Mammary epithelial cell (primary cell): ENCODE results near the gene PATJ.

Source experiments
- EZH2 ChIP-seq: IDR thresholded peaks from 2 replicates; pipeline ENCODE4 v1.6.1; 2012; ENCODE audit warnings: low read length, inconsistent platforms, borderline replicate concordance
- TF ChIP-seq, protein P1 (sequence below), 2 donors: IDR thresholded peaks in 1 of 2; conservative IDR thresholded peaks in 1 of 2; 2 replicates each; pipeline ENCODE4 v1.5.1; 2011 to 2012; ENCODE audit warnings: inconsistent platforms in 2 of 2, low read length in 2 of 2, mild to moderate bottlenecking in 2 of 2, control low read depth in 1 of 2, low read depth in 1 of 2; ENCODE audit not compliant: insufficient read depth in 1 of 2; ENCODE audit errors: extremely low read depth in 1 of 2

DNA sequence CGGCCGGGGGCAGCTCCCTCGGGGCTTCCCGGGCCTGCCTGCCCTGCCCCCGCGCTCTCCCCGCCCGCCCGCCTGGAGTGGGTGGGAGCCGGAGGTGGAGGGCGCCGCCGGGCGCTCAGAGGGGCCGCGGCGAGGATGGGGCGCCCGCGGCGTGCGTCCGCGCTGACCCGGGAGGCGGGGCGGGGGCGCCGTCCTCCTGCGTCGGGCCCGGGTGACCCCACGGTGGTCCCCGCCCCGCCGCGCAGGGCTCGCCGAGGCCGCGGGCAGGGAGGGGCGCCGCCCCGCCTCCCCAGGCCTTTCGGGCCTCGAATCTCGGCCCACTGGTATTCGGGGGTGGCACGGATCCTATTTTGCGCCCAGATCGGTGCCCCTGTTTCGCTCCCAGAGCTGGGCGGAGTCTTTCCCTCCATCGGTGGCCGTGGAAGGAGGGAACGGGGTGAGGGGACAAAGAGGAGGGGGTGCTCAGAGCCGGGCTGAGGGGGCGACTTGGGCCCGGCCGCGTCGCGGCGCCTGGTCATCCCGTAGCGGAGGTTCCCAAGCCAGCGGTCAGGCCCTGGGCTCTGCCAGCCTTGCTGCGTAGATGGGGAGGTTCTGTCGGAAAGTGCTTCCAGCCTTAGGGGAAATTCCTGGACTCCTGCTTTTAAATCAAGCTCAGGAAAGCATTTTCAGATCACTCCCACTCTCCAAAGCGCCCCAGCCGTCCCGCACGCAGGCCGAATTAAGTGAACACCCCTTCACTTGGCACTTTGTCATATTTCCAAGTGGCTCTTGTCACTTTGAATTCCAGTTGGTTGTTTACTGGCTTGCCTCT is 545 bp downstream of the PATJ start:
- TF ChIP-seq, protein P1, sequence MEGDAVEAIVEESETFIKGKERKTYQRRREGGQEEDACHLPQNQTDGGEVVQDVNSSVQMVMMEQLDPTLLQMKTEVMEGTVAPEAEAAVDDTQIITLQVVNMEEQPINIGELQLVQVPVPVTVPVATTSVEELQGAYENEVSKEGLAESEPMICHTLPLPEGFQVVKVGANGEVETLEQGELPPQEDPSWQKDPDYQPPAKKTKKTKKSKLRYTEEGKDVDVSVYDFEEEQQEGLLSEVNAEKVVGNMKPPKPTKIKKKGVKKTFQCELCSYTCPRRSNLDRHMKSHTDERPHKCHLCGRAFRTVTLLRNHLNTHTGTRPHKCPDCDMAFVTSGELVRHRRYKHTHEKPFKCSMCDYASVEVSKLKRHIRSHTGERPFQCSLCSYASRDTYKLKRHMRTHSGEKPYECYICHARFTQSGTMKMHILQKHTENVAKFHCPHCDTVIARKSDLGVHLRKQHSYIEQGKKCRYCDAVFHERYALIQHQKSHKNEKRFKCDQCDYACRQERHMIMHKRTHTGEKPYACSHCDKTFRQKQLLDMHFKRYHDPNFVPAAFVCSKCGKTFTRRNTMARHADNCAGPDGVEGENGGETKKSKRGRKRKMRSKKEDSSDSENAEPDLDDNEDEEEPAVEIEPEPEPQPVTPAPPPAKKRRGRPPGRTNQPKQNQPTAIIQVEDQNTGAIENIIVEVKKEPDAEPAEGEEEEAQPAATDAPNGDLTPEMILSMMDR (conservative IDR thresholded peaks at IDR 0.05 in 1 of 2, IDR thresholded peaks at IDR 0.05 in 1 of 2; ENCODE audit: extremely low read depth in 1 of 2, insufficient read depth in 1 of 2, low read depth in 1 of 2, low read length in 2 of 2): no peak
- no peak for TF ChIP-seq EZH2
